Mucosa of rectum (tissue), 2 donors: ENCODE data around the gene ARL14.
"Not testable (repeated sequence)": the region's sequence is repeated elsewhere in the genome, so short reads cannot be mapped to it uniquely, and the experiment has no call there.

ENCODE experiments used
- H3K27ac ChIP-seq, 2 donors: one replicate each; pipeline ENCODE4 v1.7.0; 2013; ENCODE audit warnings: inconsistent platforms in 2 of 2, low read depth in 2 of 2, low read length in 2 of 2
- H3K27me3 ChIP-seq, 2 donors: one replicate each; pipeline ENCODE4 v1.7.0; 2013; ENCODE audit warnings: low read length in 2 of 2; ENCODE audit not compliant: control insufficient read depth in 2 of 2, insufficient read depth in 2 of 2
- H3K36me3 ChIP-seq, 2 donors: one replicate each; pipeline ENCODE4 v1.7.0; 2013; ENCODE audit warnings: low read length in 2 of 2; ENCODE audit not compliant: control insufficient read depth in 2 of 2, insufficient read depth in 2 of 2
- H3K4me1 ChIP-seq, 2 donors: one replicate each; pipeline ENCODE4 v1.7.0; 2013; ENCODE audit warnings: low read length in 2 of 2, mild to moderate bottlenecking in 1 of 2; ENCODE audit not compliant: control insufficient read depth in 2 of 2, insufficient read depth in 2 of 2
- H3K4me3 ChIP-seq, 2 donors: one replicate each; pipeline ENCODE4 v1.7.0; 2013; ENCODE audit warnings: low read length in 2 of 2
- H3K9ac ChIP-seq, 2 donors: one replicate each; pipeline ENCODE4 v1.7.0; 2013; ENCODE audit warnings: low read length in 2 of 2, low read depth in 1 of 2, mild to moderate bottlenecking in 1 of 2
- H3K9me3 ChIP-seq, 2 donors: one replicate each; pipeline ENCODE4 v1.7.0; 2013; ENCODE audit warnings: low read length in 2 of 2; ENCODE audit not compliant: control insufficient read depth in 2 of 2
- donor health status: healthy.
- donor health status: Normal muscosa, but diverticular disease.

Gene ARL14

GRCh38 chr3:160713144-160713543, 36.2 kb downstream of the ARL14 start:
- not testable (repeated sequence) for H3K9ac ChIP-seq, H3K36me3 ChIP-seq, H3K9me3 ChIP-seq, H3K27ac ChIP-seq, H3K4me1 ChIP-seq, H3K27me3 ChIP-seq, H3K4me3 ChIP-seq

- H3K4me3 ChIP-seq, result no peak overlapping the region
- H3K9ac ChIP-seq, result no peak overlapping the region
- H3K27ac ChIP-seq, result no peak overlapping the region
- H3K4me1 ChIP-seq, result no peaks in the 10 kb centered on the region
- no peaks in the 10 kb centered on the region for H3K27me3 ChIP-seq
- no peaks in the 10 kb centered on the region for H3K9me3 ChIP-seq
- H3K36me3 ChIP-seq, result no peaks in the 10 kb centered on the region
Measured at GRCh38 chr3:160719710-160720109, 42.8 kb downstream of the ARL14 start.

GRCh38 chr3:160720123-160720746, 43.3 kb downstream of the ARL14 start:
- H3K27ac ChIP-seq, result no peak overlapping the region
- no peak overlapping the region for H3K9ac ChIP-seq
- H3K36me3 ChIP-seq, result no peaks in the 10 kb centered on the region
- H3K27me3 ChIP-seq, result no peaks in the 10 kb centered on the region
- H3K4me3 ChIP-seq, result no peak overlapping the region
- no peaks in the 10 kb centered on the region for H3K4me1 ChIP-seq
- no peaks in the 10 kb centered on the region for H3K9me3 ChIP-seq

- H3K36me3 ChIP-seq, result no peaks in the 10 kb centered on the region
- H3K9ac ChIP-seq, result no peak overlapping the region
- no peaks in the 10 kb centered on the region for H3K27me3 ChIP-seq
- H3K27ac ChIP-seq, result no peak overlapping the region
- H3K4me3 ChIP-seq, result no peak overlapping the region
- no peaks in the 10 kb centered on the region for H3K4me1 ChIP-seq
- no peaks in the 10 kb centered on the region for H3K9me3 ChIP-seq
Measured at GRCh38 chr3:160722331-160722730, 45.4 kb downstream of the ARL14 start.

GRCh38 chr3:160725338-160725737, 48.4 kb downstream of the ARL14 start:
- H3K4me1 ChIP-seq, result no peaks in the 10 kb centered on the region
- H3K27ac ChIP-seq, result no peak overlapping the region
- no peaks in the 10 kb centered on the region for H3K27me3 ChIP-seq
- H3K36me3 ChIP-seq, result no peaks in the 10 kb centered on the region
- H3K9ac ChIP-seq, result no peak overlapping the region
- no peak overlapping the region for H3K4me3 ChIP-seq
- H3K9me3 ChIP-seq, result no peaks in the 10 kb centered on the region
